Measurements from ENCODE around the gene ZNF333. TPM values are rescaled to one million over a fixed set of nuclear protein-coding genes. Genes with fewer than 3 reads are reported as not detected.

The ZNF333 gene
- total RNA-seq, 1 experiment from 2014 or later, result 6.0 TPM

- no peak overlapping the region for H3T11ph ChIP-seq (ENCODE audit: low read length)
Observed at GRCh38 chr19:14683439-14683838, 6.4 kb upstream of the ZNF333 start.

More at GRCh38 chr19:14683439-14683838, 6.4 kb upstream of the ZNF333 start:
- Mint-ChIP-seq H3K27ac (no peak overlapping the region), H3K4me1 (no peaks in the 10 kb centered on the region), H3K27me3 (ENCODE audit: low read depth) (peaks cover 13% of the 10 kb centered on the region), H3K4me3 (no peak overlapping the region), H3K36me3 (ENCODE audit: insufficient read depth in 1 of 3, low read depth in 3 of 3) (no peaks in the 10 kb centered on the region), H3K9me3 (peaks cover 5 to 24% of the 10 kb centered on the region in 2 experiments; a peak in 3 of 5 replicates)
- H4K91ac ChIP-seq (ENCODE audit: insufficient read length, low read depth, low read length), result no peak overlapping the region
- H2BK20ac ChIP-seq (ENCODE audit: low read depth, low read length, poor library complexity, severe bottlenecking), result no peak overlapping the region
- H3K4me2 ChIP-seq (ENCODE audit: insufficient read depth, insufficient read length, low read length), result no peak overlapping the region
- H3K27me3 ChIP-seq (ENCODE audit: insufficient read depth, low read length), result no peaks in the 10 kb centered on the region
- no peaks in the 10 kb centered on the region for H3K79me1 ChIP-seq (ENCODE audit: insufficient read depth, low read depth, low read length, poor library complexity, severe bottlenecking)
- H3K27ac ChIP-seq (ENCODE audit: insufficient read length, low read depth, low read length), result no peak overlapping the region
- no peaks in the 10 kb centered on the region for H3K9me3 ChIP-seq (ENCODE audit: control insufficient read depth, low read depth, low read length)
- H2BK15ac ChIP-seq (ENCODE audit: low read depth, low read length), result no peak overlapping the region
- H2AFZ ChIP-seq (ENCODE audit: low read length), result no peak overlapping the region
- H3K4ac ChIP-seq (ENCODE audit: low read depth, low read length), result no peak overlapping the region
- DNase-seq, result no peak
- no peaks in the 10 kb centered on the region for H4K20me1 ChIP-seq (ENCODE audit: control insufficient read depth, insufficient read depth, insufficient read length)
- H3K14ac ChIP-seq (ENCODE audit: insufficient read depth, low read length), result no peak overlapping the region
- H2BK12ac ChIP-seq (ENCODE audit: insufficient read length, low read depth, low read length), result no peak overlapping the region
- TF ChIP-seq, protein P1, sequence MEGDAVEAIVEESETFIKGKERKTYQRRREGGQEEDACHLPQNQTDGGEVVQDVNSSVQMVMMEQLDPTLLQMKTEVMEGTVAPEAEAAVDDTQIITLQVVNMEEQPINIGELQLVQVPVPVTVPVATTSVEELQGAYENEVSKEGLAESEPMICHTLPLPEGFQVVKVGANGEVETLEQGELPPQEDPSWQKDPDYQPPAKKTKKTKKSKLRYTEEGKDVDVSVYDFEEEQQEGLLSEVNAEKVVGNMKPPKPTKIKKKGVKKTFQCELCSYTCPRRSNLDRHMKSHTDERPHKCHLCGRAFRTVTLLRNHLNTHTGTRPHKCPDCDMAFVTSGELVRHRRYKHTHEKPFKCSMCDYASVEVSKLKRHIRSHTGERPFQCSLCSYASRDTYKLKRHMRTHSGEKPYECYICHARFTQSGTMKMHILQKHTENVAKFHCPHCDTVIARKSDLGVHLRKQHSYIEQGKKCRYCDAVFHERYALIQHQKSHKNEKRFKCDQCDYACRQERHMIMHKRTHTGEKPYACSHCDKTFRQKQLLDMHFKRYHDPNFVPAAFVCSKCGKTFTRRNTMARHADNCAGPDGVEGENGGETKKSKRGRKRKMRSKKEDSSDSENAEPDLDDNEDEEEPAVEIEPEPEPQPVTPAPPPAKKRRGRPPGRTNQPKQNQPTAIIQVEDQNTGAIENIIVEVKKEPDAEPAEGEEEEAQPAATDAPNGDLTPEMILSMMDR (conservative IDR thresholded peaks at IDR 0.05), result no peak
- no peak overlapping the region for H3K18ac ChIP-seq (ENCODE audit: insufficient read length, low read depth, low read length)
- H3K79me2 ChIP-seq (ENCODE audit: insufficient read depth, low read length), result no peaks in the 10 kb centered on the region
- WGBS (ENCODE audit: extremely low coverage, insufficient read length, low lambda C conversion rate), result no CpG with 5 or more reads among the region's 3 CpGs
- H3K4me1 ChIP-seq (ENCODE audit: insufficient read depth, low read length), result no peaks in the 10 kb centered on the region
- H2AK5ac ChIP-seq (ENCODE audit: insufficient read length, low read length), result no peak overlapping the region
- no peak overlapping the region for H3K56ac ChIP-seq (ENCODE audit: insufficient read length, low read depth, low read length)
- H4K5ac ChIP-seq (ENCODE audit: insufficient read length, low read depth, low read length), result no peak overlapping the region
- H3K9ac ChIP-seq (ENCODE audit: extremely low read depth, insufficient read length, low read length), result no peak overlapping the region
- H2BK5ac ChIP-seq (ENCODE audit: insufficient read length, low read length), result no peak overlapping the region
- H2BK120ac ChIP-seq (ENCODE audit: low read depth, low read length, poor library complexity, severe bottlenecking), result no peak overlapping the region
- no peaks in the 10 kb centered on the region for H3K23me2 ChIP-seq (ENCODE audit: insufficient read length, low read depth, low read length, poor library complexity, severe bottlenecking)
- no peak overlapping the region for H3K23ac ChIP-seq (ENCODE audit: insufficient read length, low read depth, low read length)
- H4K8ac ChIP-seq (replicated peaks; ENCODE audit: insufficient read length, low read depth, low read length), result no peak overlapping the region
